ENCODE measurements around the gene DDAH1. TPM values are rescaled to one million over a fixed set of nuclear protein-coding genes. Genes with fewer than 3 reads are reported as not detected.

Gene DDAH1
- total RNA-seq, 2 experiments from 2014 or later: not detected

- POLR2A ChIA-PET: no interaction called here
- CTCF ChIA-PET: no interaction called here
Measured at GRCh38 chr1:85372683-85373377, 92.1 kb downstream of the DDAH1 start.

DNA sequence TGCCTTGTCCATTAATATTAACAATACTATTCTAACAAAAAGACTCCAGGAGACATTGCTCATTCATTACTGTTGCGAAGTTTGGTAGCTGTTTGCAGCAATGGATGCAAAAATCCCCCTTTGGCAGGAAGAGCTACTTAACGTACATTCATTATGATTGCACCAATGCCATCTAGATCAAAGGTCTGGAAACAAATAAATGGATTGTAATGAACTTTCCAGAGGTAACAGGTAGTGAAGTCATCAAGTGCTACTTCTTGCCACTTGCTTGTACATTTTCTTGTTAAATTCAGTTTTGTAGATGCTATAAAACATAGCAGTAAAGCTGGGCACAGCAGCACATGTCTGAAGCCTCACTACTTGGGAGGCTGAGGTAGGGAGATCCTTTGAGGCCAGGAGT is 93.9 kb downstream of the DDAH1 start:
- Mint-ChIP-seq H3K27me3 (peaks cover 15% of the 10 kb centered on the region), H3K36me3 (ENCODE audit: low read depth) (no peaks in the 10 kb centered on the region), H3K4me1 (ENCODE audit: low read depth) (no peaks in the 10 kb centered on the region), H3K4me3 (no peak overlapping the region), H3K27ac (no peak overlapping the region), H3K9me3 (no peaks in the 10 kb centered on the region)
- Histone ChIP-seq H3K27me3 (ENCODE audit: control insufficient read depth in 1 of 2, insufficient read depth in 2 of 2, low read length in 2 of 2) (peaks cover 0 to 2% of the 10 kb centered on the region in 2 experiments), H3K36me3 (ENCODE audit: insufficient read depth, low read length) (no peaks in the 10 kb centered on the region), H3K4me1 (ENCODE audit: insufficient read depth, low read length) (no peaks in the 10 kb centered on the region), H3K9me3 (ENCODE audit: control insufficient read depth in 1 of 2, insufficient read depth in 1 of 2, low read length in 2 of 2) (no peaks in the 10 kb centered on the region), H3K27ac (ENCODE audit: low read depth in 1 of 2, low read length in 2 of 2) (no peak overlapping the region), H3K4me3 (ENCODE audit: low read length) (no peak overlapping the region)
- ChIA-PET POLR2A (no interaction called here), CTCF (no interaction called here)
- TF ChIP-seq, protein P1, sequence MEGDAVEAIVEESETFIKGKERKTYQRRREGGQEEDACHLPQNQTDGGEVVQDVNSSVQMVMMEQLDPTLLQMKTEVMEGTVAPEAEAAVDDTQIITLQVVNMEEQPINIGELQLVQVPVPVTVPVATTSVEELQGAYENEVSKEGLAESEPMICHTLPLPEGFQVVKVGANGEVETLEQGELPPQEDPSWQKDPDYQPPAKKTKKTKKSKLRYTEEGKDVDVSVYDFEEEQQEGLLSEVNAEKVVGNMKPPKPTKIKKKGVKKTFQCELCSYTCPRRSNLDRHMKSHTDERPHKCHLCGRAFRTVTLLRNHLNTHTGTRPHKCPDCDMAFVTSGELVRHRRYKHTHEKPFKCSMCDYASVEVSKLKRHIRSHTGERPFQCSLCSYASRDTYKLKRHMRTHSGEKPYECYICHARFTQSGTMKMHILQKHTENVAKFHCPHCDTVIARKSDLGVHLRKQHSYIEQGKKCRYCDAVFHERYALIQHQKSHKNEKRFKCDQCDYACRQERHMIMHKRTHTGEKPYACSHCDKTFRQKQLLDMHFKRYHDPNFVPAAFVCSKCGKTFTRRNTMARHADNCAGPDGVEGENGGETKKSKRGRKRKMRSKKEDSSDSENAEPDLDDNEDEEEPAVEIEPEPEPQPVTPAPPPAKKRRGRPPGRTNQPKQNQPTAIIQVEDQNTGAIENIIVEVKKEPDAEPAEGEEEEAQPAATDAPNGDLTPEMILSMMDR (IDR thresholded peaks at IDR 0.05): no peak
- DNase-seq: no peak
- no peak for ATAC-seq (ENCODE audit: poor library complexity)
- intact Hi-C loops (cut with DNase I, micrococcal nuclease): no loop called here

More at GRCh38 chr1:85372683-85373377, 92.1 kb downstream of the DDAH1 start:
- Mint-ChIP-seq H3K4me1 (ENCODE audit: low read depth) (no peaks in the 10 kb centered on the region), H3K27me3 (peaks cover 15% of the 10 kb centered on the region), H3K9me3 (no peaks in the 10 kb centered on the region), H3K27ac (no peak overlapping the region), H3K4me3 (no peak overlapping the region), H3K36me3 (ENCODE audit: low read depth) (no peaks in the 10 kb centered on the region)
- Histone ChIP-seq H3K27me3 (ENCODE audit: control insufficient read depth in 1 of 2, insufficient read depth in 2 of 2, low read length in 2 of 2) (peaks cover 0 to 2% of the 10 kb centered on the region in 2 experiments), H3K4me3 (ENCODE audit: low read length) (no peak overlapping the region), H3K36me3 (ENCODE audit: insufficient read depth, low read length) (no peaks in the 10 kb centered on the region), H3K9me3 (ENCODE audit: control insufficient read depth in 1 of 2, insufficient read depth in 1 of 2, low read length in 2 of 2) (no peaks in the 10 kb centered on the region), H3K4me1 (ENCODE audit: insufficient read depth, low read length) (no peaks in the 10 kb centered on the region), H3K27ac (ENCODE audit: low read depth in 1 of 2, low read length in 2 of 2) (no peak overlapping the region)
- DNase-seq (no peak), ATAC-seq (ENCODE audit: poor library complexity) (no peak)
- intact Hi-C loops (cut with DNase I, micrococcal nuclease): no loop called here
- TF ChIP-seq, protein P1 (IDR thresholded peaks at IDR 0.05): no peak

- Histone ChIP-seq H3K4me3 (ENCODE audit: low read length) (no peak overlapping the region), H3K27me3 (ENCODE audit: control insufficient read depth in 1 of 2, insufficient read depth in 2 of 2, low read length in 2 of 2) (no peaks in the 10 kb centered on the region), H3K9me3 (ENCODE audit: control insufficient read depth in 1 of 2, insufficient read depth in 1 of 2, low read length in 2 of 2) (no peaks in the 10 kb centered on the region), H3K36me3 (ENCODE audit: insufficient read depth, low read length) (no peaks in the 10 kb centered on the region), H3K4me1 (ENCODE audit: insufficient read depth, low read length) (no peaks in the 10 kb centered on the region), H3K27ac (ENCODE audit: low read depth in 1 of 2, low read length in 2 of 2) (no peak overlapping the region)
- H3K9me3 Mint-ChIP-seq: no peaks in the 10 kb centered on the region
- intact Hi-C loops (cut with DNase I, micrococcal nuclease): no loop called here
- no peaks in the 10 kb centered on the region for H3K36me3 Mint-ChIP-seq (ENCODE audit: low read depth)
- ATAC-seq (ENCODE audit: poor library complexity) (no peak), DNase-seq (no peak)
- H3K4me3 Mint-ChIP-seq: no peak overlapping the region
- CTCF ChIA-PET: no interaction called here
- no peaks in the 10 kb centered on the region for H3K4me1 Mint-ChIP-seq (ENCODE audit: low read depth)
- no peak overlapping the region for H3K27ac Mint-ChIP-seq
- POLR2A ChIA-PET: no interaction called here
- H3K27me3 Mint-ChIP-seq: peaks cover 2% of the 10 kb centered on the region
- TF ChIP-seq, protein P1 (IDR thresholded peaks at IDR 0.05): no peak
Measured at GRCh38 chr1:85368073-85368770, 96.7 kb downstream of the DDAH1 start.
